ENCODE data around the gene TMCO2. TPM values are rescaled to one million over a fixed set of nuclear protein-coding genes. Genes with fewer than 3 reads are reported as not detected.
"Not testable (repeated sequence)": the region's sequence is repeated elsewhere in the genome, so short reads cannot be mapped to it uniquely, and the experiment has no call there.

Gene TMCO2
- total and polyA plus RNA-seq, 2 experiments from 2014 or later, result not detected

GRCh38 chr1:40210511-40211204, 37.1 kb upstream of the TMCO2 start:
- no peaks in the 10 kb centered on the region for H3K4me1 ChIP-seq (ENCODE audit: insufficient read depth)
- no peak overlapping the region for H3K4me3 ChIP-seq
- TF ChIP-seq CREB1 (CRISPR knock-in tag; IDR thresholded peaks at IDR 0.05; ENCODE audit: low read depth), result no peak
- no peak for TF ChIP-seq EZH2 (IDR thresholded peaks at IDR 0.05; ENCODE audit: low read depth, unreplicated experiment)
- no peak for TF ChIP-seq REST (IDR thresholded peaks at IDR 0.05; ENCODE audit: unreplicated experiment)
- Mint-ChIP-seq H3K4me3 (no peak overlapping the region), H3K4me1 (no peaks in the 10 kb centered on the region), H3K36me3 (ENCODE audit: low read depth) (peaks cover 3% of the 10 kb centered on the region; the same call in 1 of the 3 replicates), H3K9me3 (no peaks in the 10 kb centered on the region), H3K27ac (no peak overlapping the region), H3K27me3 (ENCODE audit: insufficient read depth, low read depth, poor library complexity) (no peaks in the 10 kb centered on the region)
- H2AFZ ChIP-seq, result no peak overlapping the region
- H3K4me2 ChIP-seq, result no peak overlapping the region
- H3F3A ChIP-seq (replicated peaks; ENCODE audit: low read depth), result no peaks in the 10 kb centered on the region
- peaks cover 9% of the 10 kb centered on the region; the same call in 1 of the 2 replicates for H4K20me1 ChIP-seq (replicated peaks; ENCODE audit: insufficient read depth)
- H3K27ac ChIP-seq (ENCODE audit: low read depth), result 0 out of 2 replicates have a peak overlapping the region, but pooled peaks have one; percentile 60
- H3K79me2 ChIP-seq (replicated peaks; ENCODE audit: insufficient read depth), result 0 out of 2 replicates have a peak, but pooled peaks cover 7% of the 10 kb centered on the region
- no peaks in the 10 kb centered on the region for H3K9me2 ChIP-seq (ENCODE audit: insufficient read depth)
- ATAC-seq, result no peak
- no peaks in the 10 kb centered on the region; the same call in 1 of the 2 replicates for H3K36me3 ChIP-seq (ENCODE audit: insufficient read depth)
- no peak for DNase-seq (ENCODE audit: low spot score)
- H3K27me3 ChIP-seq (ENCODE audit: insufficient read depth), result no peaks in the 10 kb centered on the region

GRCh38 chr1:40218333-40218732, 29.4 kb upstream of the TMCO2 start:
- ATAC-seq, result no peak
- TF ChIP-seq EZH2 (IDR thresholded peaks at IDR 0.05; ENCODE audit: low read depth, unreplicated experiment), result no peak
- TF ChIP-seq REST (IDR thresholded peaks at IDR 0.05; ENCODE audit: unreplicated experiment), result no peak
- TF ChIP-seq ZNF114 (CRISPR knock-in tag; IDR thresholded peaks at IDR 0.05), result no peak
- no peak for TF ChIP-seq CTCF (conservative IDR thresholded peaks at IDR 0.05; ENCODE audit: low read depth in 2 of 2)
- H3K27me3 Mint-ChIP-seq (ENCODE audit: insufficient read depth, low read depth, poor library complexity), result no peaks in the 10 kb centered on the region
- Histone ChIP-seq H3K9me2 (ENCODE audit: insufficient read depth) (no peaks in the 10 kb centered on the region), H4K20me1 (replicated peaks; ENCODE audit: insufficient read depth) (no peaks in the 10 kb centered on the region), H2AFZ (no peak overlapping the region), H3K27ac (ENCODE audit: low read depth) (no peak overlapping the region), H3K79me2 (replicated peaks; ENCODE audit: insufficient read depth) (no peaks in the 10 kb centered on the region), H3K4me1 (ENCODE audit: insufficient read depth) (no peaks in the 10 kb centered on the region), H3F3A (replicated peaks; ENCODE audit: low read depth) (no peaks in the 10 kb centered on the region), H3K4me2 (no peak overlapping the region), H3K4me3 (no peak overlapping the region), H3K27me3 (ENCODE audit: insufficient read depth) (no peaks in the 10 kb centered on the region), H3K36me3 (ENCODE audit: insufficient read depth) (no peaks in the 10 kb centered on the region)
- no peak for DNase-seq (ENCODE audit: low spot score)
- H3K4me1 Mint-ChIP-seq, result peaks cover 4% of the 10 kb centered on the region; the same call in 2 of the 3 replicates
- H3K9me3 Mint-ChIP-seq, result no peaks in the 10 kb centered on the region
- peaks cover 6% of the 10 kb centered on the region; the same call in 1 of the 3 replicates for H3K36me3 Mint-ChIP-seq (ENCODE audit: low read depth)
- H3K4me3 Mint-ChIP-seq, result no peak overlapping the region
- H3K27ac Mint-ChIP-seq, result peak overlapping the region; percentile 39

GRCh38 chr1:40221471-40221905, 26.2 kb upstream of the TMCO2 start:
- not testable (repeated sequence) for H3K79me2 ChIP-seq (replicated peaks; ENCODE audit: insufficient read depth); H3K27me3 Mint-ChIP-seq (ENCODE audit: insufficient read depth, low read depth, poor library complexity); H3K27ac Mint-ChIP-seq; H3K36me3 Mint-ChIP-seq (ENCODE audit: low read depth); H3K4me3 ChIP-seq; ATAC-seq; H3K4me2 ChIP-seq; H3F3A ChIP-seq (replicated peaks; ENCODE audit: low read depth); H3K27me3 ChIP-seq (ENCODE audit: insufficient read depth); H3K9me3 Mint-ChIP-seq; H3K27ac ChIP-seq (ENCODE audit: low read depth); H3K4me3 Mint-ChIP-seq; H2AFZ ChIP-seq; H3K9me2 ChIP-seq (ENCODE audit: insufficient read depth); H3K36me3 ChIP-seq (ENCODE audit: insufficient read depth); H3K4me1 ChIP-seq (ENCODE audit: insufficient read depth); DNase-seq (ENCODE audit: low spot score); H4K20me1 ChIP-seq (replicated peaks; ENCODE audit: insufficient read depth); H3K4me1 Mint-ChIP-seq

Measured in GM23338 (cell line).